T-helper 1 cell (primary cell): ENCODE results near the gene IRAK3.

Source experiments
- DNase-seq, 5 donors: peaks; one replicate each; pipeline ENCODE4 v3.0.0-alpha.2; 2012 to 2020

IRAK3 gene

DNA sequence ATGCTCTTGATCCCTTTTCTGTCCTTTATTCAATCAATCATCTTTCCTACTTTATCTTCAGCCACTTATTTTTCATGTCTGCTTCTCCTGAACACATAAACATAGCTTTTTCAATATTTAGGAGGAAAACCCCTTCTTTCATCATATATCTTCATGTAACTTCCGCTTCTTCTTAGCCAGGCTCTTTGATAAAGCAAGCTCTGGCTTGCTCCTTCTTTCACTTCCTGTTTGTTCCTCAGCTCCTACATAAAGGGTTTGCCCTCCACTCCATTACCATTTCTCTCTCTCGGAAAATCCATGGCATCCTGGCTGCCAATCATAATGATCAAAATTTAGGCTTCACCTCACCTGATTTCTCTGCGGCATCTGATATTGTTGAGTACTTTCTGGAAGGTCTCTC lies 79.5 kb downstream of the IRAK3 start:
- peak in 1 of 5 donors; percentile 19 for DNase-seq

DNA sequence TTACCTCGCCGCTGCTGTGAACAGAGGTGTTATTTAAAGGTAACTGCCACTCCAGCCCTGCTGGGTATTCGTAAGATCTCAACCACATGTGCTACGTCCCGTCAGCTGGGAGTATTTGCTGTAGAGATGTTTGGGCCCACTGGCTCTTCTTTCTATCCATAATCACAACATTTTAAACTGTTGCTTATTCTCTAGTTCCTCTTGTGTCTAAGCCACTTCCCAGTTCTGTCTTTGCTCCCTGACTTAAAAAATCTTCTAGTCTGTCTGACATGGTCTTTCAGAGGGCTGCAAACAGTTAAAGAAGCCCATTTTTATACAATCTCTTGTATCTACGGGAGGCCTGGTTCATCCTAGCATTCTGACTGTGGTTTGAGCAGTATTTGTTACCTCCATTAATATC lies 80.1 kb downstream of the IRAK3 start:
- DNase-seq: no peak

DNA sequence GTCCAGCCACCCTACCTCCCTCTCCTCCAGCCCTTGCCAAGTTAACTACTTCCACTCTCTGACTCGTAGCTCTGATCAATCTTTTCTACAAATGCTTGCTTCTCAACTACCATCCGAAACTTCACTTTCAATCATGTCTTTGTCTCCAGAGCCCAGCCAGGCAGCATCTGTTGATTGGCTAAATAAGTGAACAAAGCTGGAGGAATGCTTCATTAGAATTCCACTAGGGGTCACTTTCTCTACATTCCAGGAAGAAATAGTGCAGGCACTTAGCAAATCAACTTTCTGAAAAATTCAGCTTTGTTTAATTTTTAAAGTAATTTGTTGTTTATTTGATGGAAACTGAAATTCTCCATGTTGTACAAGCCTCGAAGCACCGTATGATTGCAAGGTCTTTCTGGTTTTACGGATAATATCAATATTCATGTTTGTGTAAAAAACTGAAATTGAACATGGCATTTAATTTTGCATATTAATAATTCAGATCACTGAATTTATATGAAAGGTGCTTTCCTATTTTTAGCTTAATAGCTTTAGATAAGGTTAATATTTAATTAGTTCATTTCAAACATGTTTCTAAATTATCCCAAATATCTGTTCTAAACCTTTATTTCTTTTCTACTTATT lies 80.9 kb downstream of the IRAK3 start:
- DNase-seq: peak in 1 of 5 donors; percentile 66

DNA sequence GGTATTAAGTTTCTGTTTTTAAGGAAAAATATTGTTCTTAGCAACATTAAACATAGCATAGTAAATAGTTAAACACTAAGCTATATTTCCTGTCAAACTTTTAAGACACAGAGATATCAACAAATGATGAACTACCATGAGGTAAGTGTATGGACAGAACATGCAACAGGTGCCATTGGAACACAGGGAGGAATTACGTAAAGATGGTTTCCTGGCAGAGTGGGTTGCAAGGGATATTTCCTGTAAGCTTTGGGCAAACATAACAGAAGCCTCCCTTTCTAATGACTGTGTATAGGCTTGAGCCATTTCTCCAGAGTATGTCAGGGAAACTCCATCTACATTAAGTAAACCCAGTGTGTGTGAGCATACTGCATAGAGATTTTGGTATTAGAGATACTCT lies 81.6 kb downstream of the IRAK3 start:
- DNase-seq: no peak

DNA sequence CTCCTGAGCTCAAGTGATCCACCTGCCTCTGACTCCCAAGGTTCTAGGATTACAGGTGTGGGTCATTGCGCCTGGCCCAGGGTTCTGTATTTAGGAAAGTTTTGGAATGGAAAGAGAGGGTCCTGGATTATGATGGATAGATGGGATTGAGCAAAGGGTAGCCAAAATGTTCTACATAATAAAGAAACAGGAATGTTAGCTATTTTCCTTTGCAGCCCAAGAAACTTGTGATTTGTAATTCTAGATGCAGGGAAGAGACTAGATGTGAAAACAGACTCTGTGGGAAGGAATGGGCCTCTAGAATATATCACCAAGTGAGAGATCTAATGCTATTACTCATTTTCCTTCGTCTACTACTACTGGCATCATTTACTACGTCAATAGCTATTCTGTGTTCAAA lies 83.6 kb downstream of the IRAK3 start:
- DNase-seq: no peak

DNA sequence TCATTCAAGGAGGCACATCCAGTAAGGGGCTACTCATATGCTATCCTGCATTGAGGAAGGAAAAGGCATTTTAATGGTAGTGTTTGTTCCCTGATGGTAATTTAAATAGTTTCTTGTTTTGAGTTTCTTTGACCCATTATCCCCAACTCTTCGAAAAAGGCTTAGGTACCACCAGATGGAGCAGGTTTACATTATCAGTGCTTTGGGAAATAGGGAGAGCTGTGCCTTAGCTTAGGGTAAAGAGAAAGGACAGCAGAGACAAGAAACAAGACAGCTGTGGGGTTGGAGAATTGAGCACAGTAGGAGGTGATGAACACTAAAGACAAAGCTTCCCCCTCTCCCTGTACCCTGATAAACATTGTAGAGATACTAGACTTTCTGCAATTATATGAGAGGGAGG lies 84.1 kb downstream of the IRAK3 start:
- no peak for DNase-seq

DNA sequence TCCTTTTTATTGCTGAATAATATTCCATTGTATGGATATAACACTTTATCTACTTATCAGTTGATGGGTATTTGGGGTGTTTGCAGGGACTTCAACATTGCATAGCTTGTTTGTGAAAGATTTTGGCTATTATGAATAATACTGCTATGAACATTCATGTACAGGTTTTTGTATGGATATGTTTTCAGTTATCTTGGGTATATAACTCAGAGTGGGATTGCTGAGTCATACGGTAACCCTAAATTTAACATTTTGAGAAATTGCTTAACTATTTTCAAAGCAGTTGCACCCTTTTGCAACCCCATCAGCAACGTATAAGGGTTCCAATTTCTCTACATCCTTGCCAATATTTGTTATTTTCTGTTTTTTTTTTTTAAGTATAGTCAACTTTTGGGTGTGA lies 86.0 kb downstream of the IRAK3 start:
- DNase-seq: peak in 1 of 5 donors; percentile 65

DNA sequence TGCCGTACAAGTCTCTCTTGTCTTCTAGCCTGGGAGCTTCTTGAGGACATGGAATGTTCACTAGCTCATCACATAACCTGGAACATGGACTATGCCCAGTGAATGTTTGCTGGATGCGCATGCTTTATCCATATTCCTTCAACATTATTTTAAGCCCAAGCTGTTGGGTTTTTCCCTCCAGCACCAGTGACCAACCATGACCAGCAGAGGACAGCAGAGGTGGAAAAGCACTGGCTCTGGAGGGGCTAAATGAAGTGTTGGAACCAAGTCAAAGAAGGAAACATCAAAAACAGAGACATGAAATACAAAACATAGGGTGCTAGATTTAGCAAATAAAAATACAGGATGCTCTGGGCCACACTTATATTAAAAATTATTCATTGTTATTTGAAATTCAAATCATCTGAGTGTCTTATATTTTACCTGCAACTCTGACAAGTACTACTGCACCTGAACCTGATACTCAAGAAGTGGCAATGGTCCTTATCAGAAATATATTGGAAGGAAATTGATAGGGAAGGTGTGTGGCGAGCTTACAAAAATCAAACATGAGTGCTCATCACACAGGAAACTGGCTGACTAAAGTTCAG lies 90.2 kb downstream of the IRAK3 start:
- peak in 4 of 5 donors; percentile 23 to 55 (median 29) for DNase-seq

DNA sequence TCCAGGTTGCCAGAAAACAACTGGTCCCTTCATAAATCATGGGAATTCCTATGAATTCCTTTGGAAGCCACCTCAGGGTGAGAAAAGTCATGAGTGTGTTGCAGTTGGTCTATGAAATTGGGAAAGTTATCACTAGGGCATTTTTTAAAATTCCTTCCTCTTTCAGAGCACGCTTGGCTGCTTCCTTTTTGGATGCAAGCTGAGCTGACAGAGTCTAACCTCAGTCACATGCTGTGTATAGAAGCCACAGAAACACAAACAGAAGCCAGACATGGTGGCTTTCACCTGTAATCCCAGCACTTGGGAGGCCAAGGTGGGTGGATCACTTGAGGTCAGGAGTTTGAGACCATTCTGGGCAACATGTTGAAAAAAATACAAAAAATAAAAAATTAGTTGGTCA lies 91.5 kb downstream of the IRAK3 start:
- DNase-seq: no peak

DNA sequence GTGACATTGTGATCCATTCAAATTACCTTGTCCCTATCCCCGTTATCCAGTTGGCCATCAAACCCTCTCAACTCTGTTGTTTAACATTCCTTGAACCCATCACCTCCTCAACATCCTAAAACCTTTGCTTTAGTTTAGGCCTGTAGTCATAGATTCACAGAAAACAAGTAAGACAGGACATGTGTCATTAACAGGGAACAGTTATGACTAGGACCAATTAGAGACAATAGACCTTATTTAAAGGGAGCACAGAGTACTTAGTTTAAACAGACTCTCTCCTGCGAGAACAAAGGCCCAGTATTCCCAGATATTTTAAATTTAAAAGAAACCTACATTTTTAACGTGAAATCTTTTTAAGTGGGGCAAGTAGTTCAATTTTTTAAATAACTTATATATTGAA lies 93.2 kb downstream of the IRAK3 start:
- no peak for DNase-seq

DNA sequence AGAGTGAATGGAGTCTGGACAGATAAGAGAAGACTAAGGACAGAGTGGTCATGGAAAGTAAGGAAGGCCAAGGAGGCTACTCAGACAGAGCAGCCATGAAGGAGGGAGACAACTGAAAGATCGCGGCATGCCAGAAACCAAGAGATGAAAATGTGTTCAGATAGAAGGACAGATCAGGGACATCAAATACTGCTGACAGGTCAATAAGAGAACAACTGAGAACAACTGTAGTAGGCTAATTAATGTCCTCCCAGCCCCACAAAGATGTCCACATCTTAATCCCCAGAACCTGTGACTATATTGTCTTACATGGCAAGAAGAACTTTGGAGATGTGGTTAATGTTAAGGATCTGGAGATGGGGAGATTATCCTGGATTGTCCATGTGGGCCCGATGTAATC lies 98.3 kb downstream of the IRAK3 start:
- no peak for DNase-seq

DNA sequence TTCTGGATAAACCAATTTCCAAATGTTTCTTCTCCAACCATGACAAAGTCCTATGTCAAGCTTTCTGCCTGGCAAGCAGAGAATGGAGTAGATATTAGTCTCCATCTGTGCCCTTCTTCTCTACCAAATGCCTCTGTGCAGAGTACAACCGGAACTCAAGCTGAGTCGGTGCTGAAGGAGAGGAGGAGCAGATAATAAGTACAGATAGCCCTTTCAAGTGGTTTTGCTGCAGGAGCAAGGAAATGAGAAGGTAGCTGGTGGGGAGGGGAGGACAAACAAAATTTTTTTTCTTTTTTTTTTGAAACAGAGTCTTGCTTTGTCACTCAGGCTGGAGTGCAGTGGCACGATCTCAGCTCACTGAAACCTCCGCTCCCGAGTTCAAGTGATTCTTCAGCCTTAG lies 99.1 kb downstream of the IRAK3 start:
- DNase-seq: peak; percentile 11 to 91 (median 60)

DNA sequence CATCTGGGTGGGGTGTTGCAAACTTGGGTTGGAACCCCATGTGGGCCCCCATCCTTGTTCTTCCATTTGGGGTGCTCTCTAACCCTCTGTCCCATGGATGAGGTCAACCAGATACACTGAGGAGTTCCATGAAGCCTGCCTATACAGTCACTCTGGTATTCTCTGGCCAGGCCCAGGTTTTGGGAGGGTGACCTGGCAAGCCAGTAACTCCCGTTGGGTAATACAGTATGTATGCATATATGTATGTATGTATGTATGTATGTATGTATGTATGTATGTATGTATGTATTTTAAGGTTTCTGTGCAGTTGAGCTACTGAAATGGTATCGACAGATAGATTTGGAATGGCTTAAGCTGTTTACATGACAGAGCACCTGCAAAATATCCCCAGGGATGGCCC lies 100.5 kb downstream of the IRAK3 start:
- no peak for DNase-seq

DNA sequence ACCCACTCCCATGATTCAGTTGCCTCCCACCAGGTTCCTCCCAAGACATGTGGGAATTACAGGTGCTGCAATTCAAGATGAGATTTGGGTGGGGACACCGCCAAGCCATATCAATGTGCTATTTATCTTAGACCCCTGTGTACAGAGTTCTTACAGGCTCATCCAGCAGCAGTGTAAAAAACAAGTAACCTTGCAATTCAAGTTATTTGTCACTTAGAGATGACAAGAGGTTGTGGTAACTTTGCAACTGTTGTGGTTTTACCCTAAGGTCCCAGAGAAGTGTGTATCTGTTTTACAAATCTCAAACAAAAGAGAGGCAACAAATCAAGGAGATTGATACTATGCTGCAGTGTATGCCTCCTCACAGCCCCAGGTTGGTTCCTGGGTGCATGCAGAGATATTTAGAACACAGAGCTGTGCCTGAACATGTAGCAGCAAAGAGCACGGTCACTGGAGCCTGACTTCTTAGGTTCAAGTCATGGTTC lies 101.7 kb downstream of the IRAK3 start:
- DNase-seq: peak in 2 of 5 donors; percentile 15 to 86

DNA sequence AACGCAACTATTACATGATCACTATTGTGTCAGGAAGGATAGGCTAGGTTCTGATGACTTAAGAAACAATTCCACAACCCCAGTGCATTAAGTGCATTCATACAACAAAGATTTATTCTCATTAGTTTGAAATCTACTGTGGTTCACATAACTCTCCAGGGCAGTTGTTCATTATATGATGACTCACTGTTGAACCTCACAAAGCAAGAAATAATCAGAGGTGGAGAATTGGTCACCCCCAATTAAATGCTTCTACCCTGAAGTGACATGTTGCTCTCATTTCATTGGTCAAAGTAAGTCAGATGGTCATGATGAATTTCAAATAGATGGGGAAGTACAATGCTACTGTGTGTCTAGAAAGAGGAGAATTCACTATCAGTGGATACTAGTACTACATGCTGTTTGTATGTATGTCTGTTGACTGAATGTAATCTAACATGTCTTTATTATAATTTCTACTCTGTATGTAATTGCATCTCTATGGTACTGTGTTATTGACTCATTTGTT lies 107.2 kb downstream of the IRAK3 start:
- DNase-seq: no peak

DNA sequence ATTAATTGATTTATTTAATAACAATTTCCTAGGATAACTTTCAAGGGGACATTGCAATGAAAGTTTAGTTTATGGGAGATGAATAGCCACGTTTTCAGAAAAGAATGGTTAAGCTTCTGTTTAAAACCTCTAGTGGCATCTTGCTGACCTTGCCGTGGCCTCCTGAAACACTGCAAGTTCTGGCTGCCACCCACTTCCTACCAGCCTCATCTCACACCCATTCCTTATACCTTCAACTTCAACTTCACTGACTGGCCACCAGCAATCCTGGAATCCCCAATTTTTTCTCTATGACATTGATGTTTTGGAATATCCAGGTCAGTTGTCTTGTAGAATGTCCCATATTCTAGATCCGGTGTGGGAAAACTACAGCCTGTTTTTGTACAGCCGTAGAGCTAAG lies 108.1 kb downstream of the IRAK3 start:
- no peak for DNase-seq

DNA sequence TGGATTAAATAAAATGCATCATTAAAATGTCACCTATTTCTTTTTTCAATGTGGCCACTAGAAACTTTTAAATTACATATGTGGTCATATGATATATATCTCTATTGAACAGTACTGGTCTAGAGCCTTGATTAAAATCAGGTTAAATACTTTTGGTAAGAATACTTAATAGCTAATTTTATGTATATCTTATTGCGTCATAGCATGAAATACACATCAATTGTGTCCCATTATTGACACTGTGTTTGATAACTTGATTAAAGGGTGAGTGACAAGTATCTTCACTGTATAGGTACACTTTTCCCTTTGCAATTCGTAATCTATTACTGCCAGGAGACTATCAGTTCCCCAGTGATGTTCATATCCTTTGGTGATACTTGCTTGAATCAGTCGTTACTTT lies 108.9 kb downstream of the IRAK3 start:
- DNase-seq: no peak

DNA sequence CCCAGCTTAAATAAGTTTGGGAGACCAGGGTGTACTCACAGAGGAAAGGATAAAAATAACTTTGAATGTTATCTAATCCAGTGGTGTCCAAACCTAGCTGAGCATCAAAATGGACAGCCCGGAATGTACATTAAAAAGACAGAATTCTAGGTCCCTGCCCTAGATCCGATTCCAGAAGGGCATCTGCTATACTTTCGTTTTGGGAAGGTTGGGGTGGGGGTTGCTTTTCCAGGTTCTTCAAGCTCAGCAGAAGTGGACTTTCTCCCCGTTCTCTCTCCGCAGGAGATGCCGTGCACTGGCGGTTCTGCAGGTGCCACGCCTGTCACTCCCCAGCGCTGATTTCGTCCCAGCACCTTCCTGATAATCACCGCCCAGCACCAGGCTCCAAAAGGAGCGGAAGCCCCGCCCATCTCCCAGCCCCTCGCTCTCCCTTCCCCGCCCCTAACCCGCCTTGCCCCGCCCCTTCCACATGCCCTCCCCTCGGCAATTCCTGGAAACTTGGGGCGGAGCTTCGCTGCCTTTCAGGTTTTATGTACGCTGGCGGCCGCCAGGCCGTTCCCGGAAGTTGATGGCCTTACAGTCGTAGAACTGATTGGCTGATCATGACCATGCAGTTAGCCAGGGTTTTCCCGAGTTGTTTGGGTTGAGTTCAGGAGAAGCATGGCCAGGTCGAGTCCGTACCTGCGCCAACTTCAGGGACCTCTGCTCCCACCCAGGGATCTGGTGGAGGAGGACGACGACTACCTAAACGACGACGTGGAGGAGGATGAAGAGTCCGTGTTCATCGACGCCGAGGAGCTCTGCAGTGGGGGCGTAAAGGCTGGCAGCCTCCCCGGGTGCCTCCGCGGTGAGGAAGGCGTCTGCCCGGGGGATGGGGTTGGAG lies 113.2 kb downstream of the IRAK3 start, which contains the start of gene HELB:
Gene HELB, plus strand, starts transcription at position 550 of the 883 bp plus-strand sequence. Its CDS starts 111 bp downstream, at position 661.
- DNase-seq: peak; percentile 90 to 97 (median 97)

DNA sequence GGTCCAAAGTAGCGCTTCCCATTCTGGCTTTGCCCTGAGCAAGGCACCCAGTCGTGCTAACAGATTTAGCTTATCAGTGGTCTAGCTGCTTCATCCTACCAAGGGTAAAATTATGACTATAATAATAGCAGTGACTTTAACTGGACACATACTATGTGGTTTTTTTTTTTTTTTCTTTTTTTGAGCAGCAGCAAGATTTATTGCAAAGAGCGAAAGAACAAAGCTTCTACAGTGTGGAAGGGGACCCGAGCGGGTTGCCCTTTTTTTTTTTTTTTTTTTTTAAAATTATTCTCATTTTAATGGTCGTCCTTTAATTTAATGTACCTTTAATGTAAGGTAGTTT lies 113.8 kb downstream of the IRAK3 start:
- no peak for DNase-seq

DNA sequence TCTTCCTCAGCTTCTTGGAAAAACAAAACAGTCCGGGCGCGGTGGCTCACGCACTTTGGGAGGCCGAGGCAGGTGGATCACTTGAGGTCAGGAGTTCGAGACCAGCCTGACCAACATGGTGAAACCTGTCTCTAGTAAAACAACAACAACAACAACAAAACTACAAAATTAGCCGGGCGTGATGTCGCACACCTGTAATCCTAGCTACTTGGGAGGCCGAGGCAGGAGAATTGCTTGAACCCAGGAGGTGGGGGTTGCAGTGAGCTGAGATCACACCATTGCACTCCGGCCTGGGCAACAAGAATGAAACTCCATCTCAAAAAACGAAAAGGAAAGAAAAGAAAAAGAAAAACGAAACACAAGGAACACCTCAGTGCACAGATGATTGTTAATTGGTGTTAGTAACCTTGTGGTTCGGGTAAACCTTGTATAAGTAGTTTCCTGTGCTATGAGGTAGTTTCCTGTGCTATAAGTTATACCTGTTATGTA lies 114.3 kb downstream of the IRAK3 start:
- DNase-seq: peak in 1 of 5 donors; percentile 79
